Fibroblast of lung (primary cell): ENCODE results near the gene OR8B4.

Experiments
- EZH2 ChIP-seq: IDR thresholded peaks from 2 replicates; pipeline ENCODE4 v1.5.1; 2012; ENCODE audit warnings: low read length, control low read depth, mild to moderate bottlenecking; ENCODE audit errors: missing control alignments
- TF ChIP-seq, protein P1 (sequence below), 2 donors: IDR thresholded peaks in 1 of 2; conservative IDR thresholded peaks in 1 of 2; 1 replicate in 1 of 2; 2 replicates in 1 of 2; pipeline ENCODE4 v1.5.1; 2011 to 2012; ENCODE audit warnings: low read length in 2 of 2, control low read depth in 1 of 2, inconsistent platforms in 1 of 2, low read depth in 1 of 2, mild to moderate bottlenecking in 1 of 2

DNA sequence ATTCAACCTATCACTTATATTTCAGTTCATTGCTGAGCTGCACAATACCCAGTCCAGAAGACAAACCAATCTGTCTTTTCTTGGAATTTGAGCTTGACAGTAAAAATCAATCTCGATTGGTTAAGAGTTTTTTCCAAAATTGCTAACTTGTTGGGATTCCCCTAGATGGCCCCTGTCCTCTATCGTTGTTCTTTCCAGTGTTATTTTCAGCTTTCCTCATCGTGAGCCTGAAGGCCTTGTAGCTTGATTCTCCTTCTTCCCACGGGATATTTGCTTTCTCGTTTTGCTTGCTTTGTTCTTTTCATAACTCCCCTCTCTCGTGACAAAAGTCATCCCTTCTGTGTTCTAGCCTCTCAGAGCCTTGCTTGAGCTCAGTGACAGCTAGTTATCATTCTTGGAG is 17.8 kb upstream of the OR8B4 start:
- TF ChIP-seq, protein P1, sequence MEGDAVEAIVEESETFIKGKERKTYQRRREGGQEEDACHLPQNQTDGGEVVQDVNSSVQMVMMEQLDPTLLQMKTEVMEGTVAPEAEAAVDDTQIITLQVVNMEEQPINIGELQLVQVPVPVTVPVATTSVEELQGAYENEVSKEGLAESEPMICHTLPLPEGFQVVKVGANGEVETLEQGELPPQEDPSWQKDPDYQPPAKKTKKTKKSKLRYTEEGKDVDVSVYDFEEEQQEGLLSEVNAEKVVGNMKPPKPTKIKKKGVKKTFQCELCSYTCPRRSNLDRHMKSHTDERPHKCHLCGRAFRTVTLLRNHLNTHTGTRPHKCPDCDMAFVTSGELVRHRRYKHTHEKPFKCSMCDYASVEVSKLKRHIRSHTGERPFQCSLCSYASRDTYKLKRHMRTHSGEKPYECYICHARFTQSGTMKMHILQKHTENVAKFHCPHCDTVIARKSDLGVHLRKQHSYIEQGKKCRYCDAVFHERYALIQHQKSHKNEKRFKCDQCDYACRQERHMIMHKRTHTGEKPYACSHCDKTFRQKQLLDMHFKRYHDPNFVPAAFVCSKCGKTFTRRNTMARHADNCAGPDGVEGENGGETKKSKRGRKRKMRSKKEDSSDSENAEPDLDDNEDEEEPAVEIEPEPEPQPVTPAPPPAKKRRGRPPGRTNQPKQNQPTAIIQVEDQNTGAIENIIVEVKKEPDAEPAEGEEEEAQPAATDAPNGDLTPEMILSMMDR (conservative IDR thresholded peaks at IDR 0.05 in 1 of 2, IDR thresholded peaks at IDR 0.05 in 1 of 2; ENCODE audit: low read depth in 1 of 2, low read length in 2 of 2), result no peak
- TF ChIP-seq EZH2, result no peak
